ENCODE measurements around the gene MBD3L1.

Gene MBD3L1

DNA sequence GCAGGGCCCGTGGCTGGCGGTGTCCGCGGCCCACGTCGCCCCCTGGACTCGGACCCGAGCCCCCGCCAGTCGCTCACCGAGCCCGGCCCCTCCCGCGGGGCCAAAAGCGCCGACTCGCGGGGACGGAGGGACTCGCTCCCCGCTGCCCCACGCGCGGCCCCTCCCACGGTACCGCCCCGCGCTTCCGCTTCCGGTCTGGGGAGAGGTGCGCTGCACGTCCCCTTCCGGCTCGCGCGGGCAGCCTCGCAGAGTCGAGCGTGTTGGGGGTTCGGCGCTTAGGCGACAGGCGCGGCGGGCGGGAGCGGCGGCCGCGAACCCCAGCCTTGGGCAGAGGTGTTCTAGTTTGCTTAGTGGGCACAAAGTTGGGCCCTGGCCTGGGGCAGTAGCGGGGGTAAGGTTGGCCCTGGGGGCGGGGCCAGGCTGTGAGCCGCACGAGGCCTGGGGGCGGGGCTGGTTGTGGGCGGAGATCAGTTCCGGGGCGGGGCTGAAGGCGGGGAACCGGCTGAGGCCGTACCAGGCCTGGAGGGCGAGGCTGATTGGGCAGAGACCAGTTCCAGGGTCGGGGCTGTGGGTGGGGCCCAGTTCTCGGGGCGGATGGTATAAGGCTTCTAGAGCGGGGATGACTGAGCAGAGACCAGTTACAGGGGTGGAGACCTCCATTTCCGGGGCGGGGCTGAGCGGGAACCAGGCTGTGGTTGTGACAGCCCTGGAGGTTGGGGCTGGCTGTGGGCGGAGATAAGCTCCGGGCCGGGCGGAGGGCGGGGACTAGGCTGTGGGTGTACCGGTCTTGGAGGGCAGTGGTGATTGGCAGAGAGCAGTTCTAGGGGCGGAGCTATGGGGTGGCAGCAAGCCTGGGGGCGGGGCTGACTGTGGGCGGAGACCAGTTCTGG is at the start of gene MBD3L1, which contains the start of gene ZNF558:
Gene MBD3L1, plus strand, starts transcription at position 246 of the 890 bp plus-strand sequence. CDS start 10,302 bp downstream, outside the sequence.
Gene ZNF558, minus strand, starts transcription at position 173 of the 890 bp plus-strand sequence. CDS start 9,645 bp downstream, outside the sequence.
- peak; percentile 96 for DNase-seq (ENCODE audit: low spot score)

DNA sequence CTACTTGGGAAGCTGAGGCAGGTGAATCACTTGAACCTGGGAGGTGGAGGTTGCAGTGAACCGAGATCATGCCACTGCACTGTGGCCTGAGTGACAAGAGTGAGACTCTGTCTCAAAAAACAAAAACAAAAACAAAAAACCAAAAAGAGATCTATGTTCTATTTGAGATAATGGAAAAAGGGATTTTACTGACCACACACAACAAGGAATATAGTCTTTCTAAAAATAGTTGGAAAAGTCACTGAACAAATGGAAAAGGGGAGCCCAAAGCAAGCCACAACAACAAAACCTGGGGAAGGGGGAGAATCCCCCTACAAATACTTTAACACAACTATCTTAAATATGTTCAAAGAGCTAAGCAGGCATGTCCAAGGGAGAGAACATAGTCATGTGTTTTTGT is 37.4 kb upstream of the MBD3L1 start:
- no peak for DNase-seq (ENCODE audit: low spot score)

- DNase-seq (ENCODE audit: low spot score) = no peak
These were observed 25.5 kb upstream of the MBD3L1 start for GRCh38 chr19:8806661-8807060.

GRCh38 chr19:8811315-8812172 is 20.6 kb upstream of the MBD3L1 start:
- no peak for DNase-seq (ENCODE audit: low spot score)

GRCh38 chr19:8814176-8814575 is 18.0 kb upstream of the MBD3L1 start:
- no peak for DNase-seq (ENCODE audit: low spot score)

DNA sequence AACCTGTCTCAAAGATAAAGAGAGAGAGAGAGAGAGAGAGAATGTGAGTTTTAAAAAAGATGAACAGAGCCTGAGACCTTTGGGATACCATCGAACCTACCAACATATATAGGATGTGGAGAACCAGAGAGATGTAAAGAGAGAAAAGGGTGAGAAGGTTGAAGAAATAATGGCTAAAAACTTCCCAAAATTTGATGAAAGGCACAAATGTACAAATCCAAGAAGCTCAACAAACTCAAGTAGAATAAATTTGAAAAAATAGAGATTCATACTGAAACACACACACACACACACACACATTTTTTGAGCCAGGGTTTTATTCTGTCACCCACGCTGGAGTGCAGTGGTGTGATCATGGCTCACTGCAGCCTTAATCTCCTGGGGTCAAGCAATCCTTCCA is 16.4 kb upstream of the MBD3L1 start:
- DNase-seq (ENCODE audit: low spot score) = no peak

DNA sequence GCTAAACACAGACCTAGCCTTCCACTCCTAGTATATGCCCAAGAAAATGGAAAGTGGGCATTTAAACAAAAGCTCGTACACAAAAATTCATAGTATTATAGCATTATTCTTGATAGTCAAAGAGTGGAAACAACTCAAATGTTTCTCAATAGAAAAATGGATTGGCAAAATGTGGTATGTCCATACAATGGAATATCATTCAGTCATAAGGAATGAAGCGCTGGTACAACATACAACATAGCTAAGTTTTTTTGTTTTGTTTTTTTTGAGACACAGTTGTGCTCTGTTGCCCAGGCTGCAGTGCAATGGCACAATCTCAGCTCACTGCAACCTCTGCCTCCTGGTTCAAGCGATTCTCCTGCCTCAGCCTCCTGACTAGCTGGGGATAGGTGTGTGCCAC is 11.9 kb upstream of the MBD3L1 start:
- DNase-seq (ENCODE audit: low spot score) = no peak

GRCh38 chr19:8821748-8822241 is 10.4 kb upstream of the MBD3L1 start:
- DNase-seq (ENCODE audit: low spot score) = no peak

DNA sequence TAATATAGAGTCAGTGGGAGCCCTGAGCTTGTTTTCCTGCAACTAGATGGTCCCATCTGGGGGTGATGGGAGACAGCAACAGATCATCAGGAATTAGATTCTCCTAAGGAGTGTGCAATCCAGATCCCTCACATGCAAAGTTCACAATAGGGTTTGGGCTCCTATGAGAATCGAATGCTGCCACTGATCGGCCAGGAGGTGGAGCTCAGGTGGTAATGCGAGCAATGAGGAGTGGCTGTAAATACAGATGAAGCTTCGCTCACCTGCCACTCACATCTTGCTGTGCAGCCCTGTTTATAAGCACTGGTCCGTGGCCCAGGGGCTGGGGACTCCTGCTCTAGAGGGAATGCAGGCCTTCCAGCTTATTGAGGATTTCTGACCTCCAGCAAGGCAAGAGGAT is 5.8 kb upstream of the MBD3L1 start:
- no peak for DNase-seq (ENCODE audit: low spot score)

GRCh38 chr19:8827277-8827676 is 4.9 kb upstream of the MBD3L1 start:
- DNase-seq (ENCODE audit: low spot score) = no peak

- no peak for DNase-seq (ENCODE audit: low spot score)
These were observed 804 bp upstream of the MBD3L1 start for GRCh38 chr19:8831373-8831772.

DNA sequence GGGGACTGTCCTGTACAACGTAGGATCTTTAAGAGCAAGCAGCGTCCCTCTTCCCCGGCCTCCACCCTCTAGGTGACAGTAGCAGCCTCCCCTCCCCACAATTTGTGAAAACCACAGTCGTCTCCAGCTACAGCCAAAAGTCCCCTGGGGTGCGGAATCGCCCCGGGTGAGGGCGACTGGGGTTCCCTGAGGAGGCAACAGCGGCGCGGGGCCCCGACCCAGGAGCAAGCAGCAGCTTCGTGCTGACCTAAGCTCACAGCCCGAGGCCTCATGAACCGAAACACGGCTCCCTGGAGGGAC is 395 bp upstream of the MBD3L1 start:
- no peak for DNase-seq (ENCODE audit: low spot score)

GRCh38 chr19:8835446-8835845 is 3.3 kb downstream of the MBD3L1 start:
- no peak for DNase-seq (ENCODE audit: low spot score)

GRCh38 chr19:8835877-8836276 is 3.7 kb downstream of the MBD3L1 start:
- DNase-seq (ENCODE audit: low spot score) = no peak

DNA sequence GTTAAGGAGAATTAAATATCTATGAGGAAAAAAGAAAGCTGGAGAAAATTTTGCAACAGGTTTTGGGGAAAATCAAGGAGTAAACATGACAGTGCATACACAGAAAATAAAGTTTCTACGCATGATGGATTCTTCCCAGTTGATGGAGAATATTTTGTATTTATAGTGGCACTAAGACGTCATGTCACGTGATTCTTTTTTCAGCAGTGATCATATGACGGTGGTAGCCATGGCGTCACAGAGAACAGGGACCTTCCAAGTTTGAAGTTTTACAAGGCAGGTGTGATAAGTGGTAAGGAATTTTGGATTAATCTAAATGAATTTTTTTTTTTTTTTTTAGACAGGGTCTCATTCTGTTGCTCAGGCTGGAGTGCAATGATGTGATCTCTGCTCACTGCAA is 8.5 kb downstream of the MBD3L1 start:
- no peak for DNase-seq (ENCODE audit: low spot score)

DNA sequence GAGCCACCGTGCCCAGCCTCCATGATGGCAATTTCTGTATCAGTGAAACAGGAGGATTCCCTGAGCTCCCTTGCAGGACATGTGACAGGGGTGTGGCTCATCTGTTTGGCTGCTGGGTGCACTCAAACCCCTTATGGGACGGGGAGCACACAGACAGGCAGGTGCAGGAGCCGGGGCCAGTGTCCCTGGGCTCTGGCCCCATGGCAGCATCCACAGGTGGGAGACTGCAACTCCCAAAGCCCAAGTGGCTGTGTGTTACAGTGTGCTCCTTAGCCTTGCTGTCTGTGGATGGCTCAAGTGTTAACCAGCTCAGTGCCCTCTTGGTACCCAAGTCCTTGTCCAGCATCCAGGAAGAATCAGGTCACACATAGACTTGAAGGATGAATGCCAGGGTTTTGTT is 14.6 kb downstream of the MBD3L1 start:
- no peak for DNase-seq (ENCODE audit: low spot score)

GRCh38 chr19:8849232-8849631 is 17.1 kb downstream of the MBD3L1 start:
- DNase-seq (ENCODE audit: low spot score) = no peak

DNA sequence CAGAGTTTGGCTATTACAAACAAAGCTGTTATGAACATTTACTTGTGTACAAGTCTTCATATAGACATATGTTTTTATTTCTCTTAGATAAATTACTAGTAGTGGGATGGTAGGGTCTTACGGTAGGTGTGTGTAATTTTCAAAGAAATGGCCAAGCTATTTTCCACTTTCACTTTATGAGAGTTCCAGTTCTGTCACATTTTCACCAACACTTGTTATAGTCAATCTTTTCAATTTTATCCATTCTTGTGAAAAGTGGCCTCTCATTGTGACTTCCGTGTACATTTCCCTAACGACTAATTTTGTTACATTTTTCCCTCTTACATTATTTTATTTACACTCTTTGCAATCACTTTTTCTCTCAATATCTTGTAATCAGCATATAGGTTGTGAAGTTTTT is 18.3 kb downstream of the MBD3L1 start:
- DNase-seq (ENCODE audit: low spot score) = no peak

DNA sequence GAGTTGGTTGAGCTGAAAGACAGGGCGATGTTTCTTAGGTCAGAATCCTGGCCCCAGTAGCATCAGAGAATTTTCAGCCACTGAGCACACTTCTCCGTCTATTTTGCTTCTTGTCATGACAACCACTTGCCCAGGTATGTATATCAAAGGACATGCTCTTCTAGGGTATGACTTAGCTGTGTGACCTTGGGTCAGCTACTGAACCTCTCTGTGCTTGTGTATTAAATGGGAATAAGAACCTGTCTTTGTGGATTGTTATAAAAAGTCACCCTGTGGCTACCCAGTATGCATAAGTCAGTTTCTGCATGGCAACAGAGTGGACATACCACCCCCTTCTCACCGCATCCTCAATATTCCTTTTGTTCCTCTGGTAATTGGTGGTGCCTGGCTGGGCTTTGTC is 26.1 kb downstream of the MBD3L1 start:
- DNase-seq (ENCODE audit: low spot score) = no peak

GRCh38 chr19:8866344-8866743 is 34.2 kb downstream of the MBD3L1 start:
- DNase-seq (ENCODE audit: low spot score) = no peak

DNA sequence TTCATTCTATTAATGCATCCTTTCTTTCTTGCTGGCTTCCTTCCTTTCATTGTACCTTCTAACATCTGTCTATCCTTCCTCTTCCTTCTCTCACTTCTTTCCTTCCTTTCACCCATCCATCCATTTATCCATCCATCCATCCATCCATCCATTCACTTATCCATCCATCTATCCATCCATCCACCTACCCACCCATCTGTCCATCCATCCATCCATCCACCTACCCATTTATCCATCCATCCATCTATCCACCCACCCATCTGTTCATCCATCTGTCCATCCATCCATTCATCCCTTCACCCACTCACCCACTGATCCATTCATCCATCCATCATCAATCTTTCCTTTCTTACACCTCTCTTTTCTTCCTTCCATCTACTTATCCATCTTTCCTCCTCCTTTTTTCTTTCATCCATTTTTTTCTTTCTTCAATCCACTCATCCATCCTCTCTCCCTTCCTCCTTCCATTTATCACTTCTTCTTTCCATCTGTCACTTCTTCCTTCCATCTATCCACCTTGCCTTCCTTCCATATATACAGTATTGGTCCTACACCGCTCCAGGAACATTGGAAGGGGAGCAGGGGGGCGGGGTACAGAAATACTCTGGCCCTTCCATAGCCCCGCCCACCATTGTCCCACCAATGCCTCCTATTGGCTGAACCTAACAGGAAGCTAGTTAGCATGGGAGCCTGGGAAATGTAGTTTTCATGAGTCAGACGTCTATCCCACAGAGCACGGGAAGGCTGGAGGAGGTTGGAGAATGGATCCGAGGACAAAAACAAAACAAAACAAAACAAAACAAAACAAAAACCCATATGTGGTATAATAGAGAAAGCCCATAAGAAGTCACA is 45.9 kb downstream of the MBD3L1 start:
- DNase-seq (ENCODE audit: low spot score) = no peak

GRCh38 chr19:8880868-8881488 is 48.8 kb downstream of the MBD3L1 start:
- DNase-seq (ENCODE audit: low spot score) = no peak
